HG03565 (cell line): ENCODE data around the gene TOP3B.
"Not testable (repeated sequence)": the region's sequence is repeated elsewhere in the genome, so short reads cannot be mapped to it uniquely, and the experiment has no call there.

ENCODE experiments used
- ATAC-seq: cut with Tn5 transposase; IDR thresholded peaks from one replicate; pipeline ENCODE4 v1.9.1; 2021; ENCODE audit warnings: mild to moderate bottlenecking, moderate library complexity; ENCODE audit not compliant: unreplicated experiment

TOP3B gene

DNA sequence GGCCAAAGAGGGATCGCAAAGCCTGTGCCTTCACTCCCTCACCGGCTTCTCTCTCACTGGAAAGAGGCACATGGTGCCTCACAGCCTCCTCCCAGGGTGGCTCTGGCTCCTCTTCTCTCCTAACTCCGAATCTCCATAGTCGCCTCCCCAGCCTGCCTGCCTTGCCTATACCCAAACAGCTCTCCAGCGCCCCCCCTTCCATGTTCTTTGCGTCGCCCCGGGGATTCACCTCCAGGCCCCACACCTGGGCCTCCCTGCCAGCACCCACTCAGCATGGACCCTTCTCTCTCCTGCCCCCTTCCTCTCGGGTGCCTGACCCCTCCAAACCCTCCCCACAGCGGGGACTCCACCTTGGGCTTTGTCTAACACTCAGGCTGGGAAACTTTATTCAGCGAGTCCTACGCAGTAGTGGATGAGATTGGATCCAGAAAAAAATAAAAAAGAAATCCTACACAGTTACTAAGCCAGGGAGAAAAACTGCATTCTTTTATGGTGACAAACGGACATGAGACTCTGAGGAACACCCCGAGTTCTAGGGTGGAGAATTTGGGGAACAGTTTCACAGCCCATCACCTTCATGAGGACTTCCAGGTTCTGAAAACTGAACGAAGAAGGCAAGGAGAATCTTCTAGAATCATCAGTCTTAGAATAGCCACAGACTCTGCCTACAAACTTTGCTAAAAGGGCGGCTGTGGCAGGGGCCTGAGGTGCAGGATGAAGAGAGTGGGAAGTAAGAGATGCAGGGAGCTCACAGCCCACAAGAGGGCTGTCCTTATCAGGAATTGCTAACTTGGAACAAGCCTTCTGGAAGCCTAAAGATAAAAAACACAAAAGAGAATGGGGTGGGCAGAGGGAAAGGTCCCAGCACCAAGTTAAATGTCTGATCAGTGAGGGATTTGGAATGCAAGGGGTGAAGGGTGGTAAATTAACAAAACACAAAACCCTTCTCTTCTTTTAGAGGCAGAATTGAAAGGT is 35.3 kb downstream of the TOP3B start:
- ATAC-seq = no peak

DNA sequence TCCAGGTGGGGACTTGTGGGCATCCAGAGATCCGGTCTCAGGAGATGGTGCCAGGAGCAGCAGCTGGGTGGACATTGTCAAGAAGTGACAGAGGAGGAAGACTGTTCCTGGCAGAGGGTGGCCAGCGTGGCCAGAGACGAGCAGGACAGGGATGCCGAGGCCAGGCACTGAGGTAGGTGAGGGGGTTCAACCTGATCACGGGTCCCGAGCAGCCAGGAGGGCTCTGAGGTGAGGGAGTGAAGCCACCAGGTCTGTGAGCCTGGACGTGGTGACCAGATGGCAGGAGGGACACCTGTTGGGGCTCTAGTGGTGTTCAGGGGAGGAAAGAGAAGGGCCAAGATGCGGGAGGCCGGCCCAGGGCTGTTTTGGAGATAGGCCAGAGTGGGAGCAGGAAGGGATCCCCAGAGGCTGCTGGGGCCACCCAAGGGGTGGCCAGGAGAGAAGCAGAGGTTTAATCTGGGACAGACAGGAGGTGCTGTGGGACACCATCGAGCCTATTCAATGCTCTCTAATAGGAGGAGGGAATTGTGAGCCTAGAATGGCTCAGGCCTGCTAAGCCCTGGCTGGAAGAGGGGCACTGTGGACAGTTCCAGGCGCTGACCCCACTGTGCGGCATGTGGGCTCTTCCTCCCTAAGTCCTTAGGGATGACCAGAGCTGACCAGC is 36.2 kb downstream of the TOP3B start:
- ATAC-seq = no peak

DNA sequence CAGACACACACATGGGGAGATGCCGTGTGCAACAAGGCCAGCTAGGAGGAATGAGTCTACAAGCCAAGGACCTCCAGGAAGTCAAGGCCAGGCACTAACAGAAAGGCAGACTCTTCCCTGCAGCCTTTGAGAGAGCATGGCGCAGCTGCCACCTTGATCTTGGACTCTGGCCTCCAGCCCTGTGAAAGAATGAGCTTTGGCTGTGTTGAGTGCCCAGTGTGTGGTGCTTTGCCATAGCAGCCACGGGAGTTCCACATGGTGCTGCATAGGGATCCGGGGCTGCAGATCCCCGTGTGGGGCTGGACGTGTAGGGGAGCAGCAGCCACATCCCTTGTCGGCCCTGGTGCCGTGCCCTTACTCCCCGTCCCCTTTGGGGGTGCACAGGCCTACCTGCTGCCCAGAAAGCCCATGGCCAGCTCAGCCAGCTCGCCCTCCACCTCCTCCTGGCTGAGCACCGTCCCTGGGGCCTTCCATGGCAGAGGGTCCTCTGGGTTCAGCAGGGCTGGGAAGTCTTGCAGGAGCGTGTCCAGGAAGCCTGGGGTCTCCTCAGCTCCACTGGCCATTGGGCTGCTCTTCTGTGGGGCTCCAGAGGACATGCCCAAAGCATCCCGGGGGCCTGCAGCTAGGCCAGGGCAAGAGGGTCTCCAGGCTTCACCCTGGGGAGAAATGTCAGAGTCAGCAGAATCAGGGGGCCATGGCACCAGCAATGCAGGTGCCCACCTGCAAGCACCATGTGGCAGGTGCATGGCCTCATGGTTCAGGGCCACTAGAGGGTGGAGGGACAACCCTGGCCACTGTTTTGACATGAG is 36.9 kb downstream of the TOP3B start:
- ATAC-seq = no peak

DNA sequence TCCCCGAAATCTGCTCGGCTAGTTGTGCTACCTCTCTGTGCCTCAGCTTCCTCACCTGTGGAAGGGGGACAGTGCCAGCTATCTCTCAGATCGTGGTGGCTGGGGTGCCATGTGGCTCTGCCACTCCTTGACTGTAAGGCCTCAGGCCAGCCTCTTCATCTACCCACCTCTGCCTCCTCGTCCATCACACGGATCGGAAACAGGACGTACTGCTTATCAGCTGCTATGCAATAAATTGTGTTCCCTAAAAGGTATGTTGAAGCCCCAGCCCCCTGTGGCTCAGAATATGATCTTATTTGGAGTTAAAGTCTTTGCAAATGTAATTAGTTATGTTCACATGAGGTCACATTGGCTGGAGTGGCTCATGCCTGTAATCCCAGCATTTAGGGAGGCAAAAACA is 37.7 kb downstream of the TOP3B start:
- no peak for ATAC-seq

DNA sequence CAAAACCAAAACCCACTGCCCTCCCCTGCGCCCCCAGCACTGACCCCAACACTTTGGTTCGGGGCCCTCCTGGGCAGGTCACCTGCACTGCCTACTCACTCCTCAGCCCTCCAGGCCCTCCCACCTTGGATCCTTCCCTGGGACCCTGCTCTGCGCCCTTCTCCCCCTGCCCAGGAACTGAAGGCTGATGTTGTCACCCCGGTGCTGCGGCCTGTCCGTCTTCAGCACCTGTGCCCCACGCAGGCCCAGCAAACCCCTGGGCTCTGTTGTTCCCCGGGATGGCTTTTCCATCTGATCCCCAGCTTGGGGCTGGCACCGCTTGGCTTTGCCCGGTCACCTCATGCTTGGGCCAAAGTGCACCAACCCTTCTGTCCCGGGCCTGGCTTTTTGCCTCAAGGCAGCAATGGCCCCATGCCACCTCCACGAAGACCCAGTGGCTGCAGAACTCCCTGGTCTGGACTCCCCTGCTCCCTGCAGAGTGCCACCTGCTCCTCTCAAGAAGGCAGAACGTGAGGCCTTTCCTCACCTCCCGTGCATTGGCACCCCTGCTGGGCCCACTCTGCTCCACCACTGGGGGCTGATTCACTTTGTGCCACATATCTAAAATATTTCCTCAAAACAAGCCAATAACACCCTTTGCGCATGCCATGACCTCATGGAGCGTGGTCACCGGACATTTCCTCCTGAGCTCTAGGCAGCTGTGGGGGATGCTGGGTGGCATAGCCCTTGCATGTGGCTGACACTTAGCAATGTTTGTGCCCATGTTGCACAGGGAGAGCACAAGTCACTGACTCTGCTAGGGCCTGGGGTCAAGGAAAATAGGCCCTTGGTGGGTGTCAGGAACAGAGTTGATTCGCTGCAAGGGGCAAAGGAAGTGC is 38.8 kb downstream of the TOP3B start:
- ATAC-seq = no peak

DNA sequence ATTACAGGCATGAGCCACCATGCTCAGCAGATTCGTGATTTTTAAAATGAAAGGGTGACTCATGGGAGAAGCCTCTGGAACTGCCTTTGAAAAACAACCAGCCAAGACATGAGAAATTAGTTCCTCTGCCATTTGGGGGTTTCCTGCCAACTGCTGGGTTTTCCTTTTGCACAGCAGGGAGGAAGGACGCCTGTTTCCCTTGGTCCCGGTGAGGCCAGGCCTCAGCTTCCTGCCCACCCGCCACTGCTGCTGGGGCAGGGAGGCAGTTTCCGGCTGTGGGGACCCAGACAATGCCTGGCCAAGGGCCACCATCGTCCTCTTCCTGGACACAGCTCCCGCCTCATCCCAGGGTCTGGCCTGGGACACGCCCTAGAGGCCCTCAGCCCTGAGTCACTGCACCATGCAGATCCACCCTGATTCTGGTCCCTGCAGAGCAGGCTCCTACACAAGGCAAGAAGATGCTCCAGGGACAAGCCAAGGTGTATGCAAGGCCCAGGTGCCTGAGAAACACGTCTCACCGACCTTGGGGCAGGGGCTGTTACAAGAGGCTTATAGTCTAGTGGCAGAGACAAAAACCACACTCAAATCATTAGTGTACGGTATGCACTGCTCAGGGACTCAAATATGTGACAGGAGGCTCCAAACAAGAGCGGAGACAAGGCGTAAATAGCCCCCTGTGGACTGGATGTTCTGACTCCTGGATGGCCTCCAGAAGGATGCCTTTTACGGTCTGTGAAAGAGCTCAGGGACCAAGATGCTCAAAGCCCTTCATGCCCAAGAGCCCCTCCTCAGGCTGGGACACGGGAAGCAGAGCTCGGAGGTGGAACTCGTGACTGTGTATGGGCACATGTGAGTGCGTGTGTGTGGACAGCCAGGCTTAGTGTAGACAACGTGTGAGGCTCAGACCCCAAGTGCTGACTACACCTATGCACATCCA is 39.9 kb downstream of the TOP3B start:
- no peak for ATAC-seq

- no peak for ATAC-seq
Measured at GRCh38 chr22:21941921-21942320, 40.7 kb downstream of the TOP3B start.

DNA sequence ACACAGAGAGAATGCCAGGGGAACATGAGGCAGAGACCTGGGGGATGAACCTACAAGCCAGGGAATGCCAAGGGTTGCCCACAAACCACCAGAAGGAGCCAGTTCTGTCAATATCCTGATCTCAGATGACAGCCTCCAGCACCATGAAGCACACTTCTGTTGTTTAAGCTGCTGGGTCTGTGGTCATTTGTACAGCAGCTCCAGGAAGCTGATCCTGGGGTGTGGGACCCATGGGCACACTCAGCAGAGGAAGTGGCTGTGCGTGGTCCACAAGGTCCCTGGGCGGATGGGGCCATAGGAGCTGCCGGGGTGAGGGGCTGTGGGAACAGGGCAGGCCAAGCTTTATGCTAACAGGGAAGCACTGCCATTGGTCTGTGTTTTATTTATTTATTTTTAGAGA is 42.1 kb downstream of the TOP3B start:
- no peak for ATAC-seq

GRCh38 chr22:21939935-21940334 is 42.7 kb downstream of the TOP3B start:
- ATAC-seq = not testable (repeated sequence)

DNA sequence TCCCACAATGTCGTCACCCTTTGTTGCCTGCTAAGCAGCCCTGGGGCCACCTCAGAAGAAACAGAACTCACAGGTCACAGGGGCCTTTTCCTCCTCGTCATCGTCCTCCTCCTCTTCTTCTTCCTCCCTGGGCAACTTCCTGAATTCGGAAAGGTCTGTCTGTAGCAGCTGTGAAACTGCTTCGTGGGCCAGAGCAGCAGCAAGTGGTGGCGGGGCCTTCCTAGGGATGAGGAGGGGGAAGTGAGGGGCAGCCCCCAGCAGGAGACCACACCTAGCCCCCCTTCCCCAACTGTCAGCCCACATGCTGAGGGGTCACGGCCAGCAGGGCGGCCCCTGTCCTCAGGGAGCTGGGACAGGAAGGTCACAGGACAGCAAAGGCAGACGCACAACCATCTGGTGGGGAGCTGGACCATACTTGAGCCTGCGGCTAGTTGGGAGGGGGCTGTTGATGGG is 43.1 kb downstream of the TOP3B start:
- no peak for ATAC-seq

DNA sequence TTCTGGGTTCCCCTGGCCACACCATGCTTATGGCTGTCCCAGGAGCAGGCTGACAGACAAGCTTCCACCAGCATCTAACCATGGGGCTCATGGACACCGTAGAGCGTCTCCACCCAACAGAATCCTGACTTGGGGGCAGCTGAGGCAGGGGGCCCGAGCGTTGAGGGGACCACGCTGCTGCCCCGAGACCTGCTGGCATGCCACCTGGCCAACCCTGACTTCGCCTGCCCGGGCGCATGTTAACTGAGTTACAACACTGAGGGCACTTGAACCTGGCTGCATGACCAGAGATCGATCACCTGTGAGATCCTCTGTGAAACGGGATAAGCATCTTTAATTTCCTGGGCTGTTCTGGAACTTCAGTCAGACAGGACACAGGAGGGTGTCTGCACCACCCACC is 43.7 kb downstream of the TOP3B start:
- no peak for ATAC-seq

DNA sequence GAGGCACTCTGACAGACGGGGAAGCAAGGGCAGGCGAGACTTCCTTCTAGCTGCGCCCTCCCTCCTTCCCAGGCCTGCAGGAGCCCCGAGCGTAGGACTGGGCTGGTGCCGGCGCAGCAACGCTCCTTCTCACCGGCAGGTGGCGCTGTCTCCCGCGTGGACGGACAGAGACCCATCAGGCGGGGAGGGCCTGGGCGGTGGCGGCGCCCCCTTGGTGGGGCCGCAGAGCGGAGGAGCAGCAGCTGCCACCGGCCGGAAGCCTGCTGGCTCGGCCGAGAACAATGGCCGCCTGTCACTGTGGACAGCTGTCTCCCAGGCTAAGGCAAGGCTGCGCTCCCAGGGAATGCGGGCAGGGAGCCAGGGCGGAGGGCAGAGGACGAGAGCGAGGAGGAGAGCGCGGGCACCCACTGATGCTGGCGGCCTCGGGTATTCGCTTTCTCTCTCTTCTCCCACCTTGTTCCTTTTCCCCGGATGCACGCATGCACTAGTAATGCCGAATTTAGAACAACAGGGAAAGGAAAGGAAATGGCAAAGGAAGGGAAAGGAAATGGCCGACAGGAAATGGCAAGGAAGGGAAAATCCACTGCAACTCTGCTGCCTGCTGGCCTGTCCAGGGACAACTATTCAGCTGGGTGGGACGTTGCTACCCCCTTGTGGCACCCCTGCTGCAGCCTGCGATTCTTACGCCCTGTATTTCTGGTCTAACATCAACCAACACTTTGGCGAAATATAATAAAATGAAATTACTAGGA is 44.3 kb downstream of the TOP3B start:
- ATAC-seq = peak; percentile 87

GRCh38 chr22:21937821-21938070 is 44.8 kb downstream of the TOP3B start:
- no peak for ATAC-seq

- no peak for ATAC-seq
Measured at GRCh38 chr22:21937041-21937820, 45.4 kb downstream of the TOP3B start.

- no peak for ATAC-seq
Measured at GRCh38 chr22:21936151-21936775, 46.3 kb downstream of the TOP3B start.

DNA sequence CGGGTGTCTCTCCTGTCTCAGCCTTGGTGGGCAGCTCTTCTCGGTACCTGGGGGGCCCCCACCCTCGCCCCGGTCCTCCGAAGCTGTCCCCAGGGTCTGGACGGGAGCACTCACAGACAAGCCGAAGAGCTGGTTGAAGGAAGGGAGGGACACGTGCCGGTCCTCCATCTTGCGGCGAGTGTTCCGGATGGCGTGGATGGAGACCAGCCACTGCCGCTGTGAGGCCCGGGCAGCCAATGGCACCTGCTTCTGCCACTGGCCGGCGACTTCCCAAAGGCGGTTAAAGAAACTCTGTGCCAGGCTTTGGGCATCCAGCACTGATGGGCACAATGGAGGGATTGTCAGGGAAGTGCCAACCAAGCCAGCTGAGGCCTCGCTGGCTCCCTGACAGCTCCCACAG is 48.7 kb downstream of the TOP3B start:
- ATAC-seq = no peak

- no peak for ATAC-seq
Measured at GRCh38 chr22:21933413-21933812, 49.2 kb downstream of the TOP3B start.

DNA sequence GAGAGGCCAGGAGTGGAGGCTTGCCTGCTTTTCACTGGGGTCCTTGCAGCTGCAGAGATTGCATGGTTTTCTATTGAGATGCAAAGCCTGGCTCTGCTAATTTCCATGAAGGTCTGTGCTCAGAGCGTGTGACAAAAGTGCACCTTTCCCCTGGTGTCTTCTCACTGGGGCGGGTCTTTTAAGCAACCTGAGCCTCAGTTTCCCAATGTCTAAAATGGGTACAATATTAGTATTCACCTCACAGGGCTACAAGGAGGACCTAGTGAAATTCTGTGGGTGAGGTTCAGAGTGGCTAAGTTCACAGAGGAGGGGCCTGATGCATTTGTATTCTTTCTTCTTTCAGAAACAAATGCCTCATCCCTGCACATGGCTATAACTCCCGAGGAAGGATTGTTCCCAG is 50.2 kb downstream of the TOP3B start:
- ATAC-seq = no peak
